ENCODE results near the gene MTFP1.

The MTFP1 gene

DNA sequence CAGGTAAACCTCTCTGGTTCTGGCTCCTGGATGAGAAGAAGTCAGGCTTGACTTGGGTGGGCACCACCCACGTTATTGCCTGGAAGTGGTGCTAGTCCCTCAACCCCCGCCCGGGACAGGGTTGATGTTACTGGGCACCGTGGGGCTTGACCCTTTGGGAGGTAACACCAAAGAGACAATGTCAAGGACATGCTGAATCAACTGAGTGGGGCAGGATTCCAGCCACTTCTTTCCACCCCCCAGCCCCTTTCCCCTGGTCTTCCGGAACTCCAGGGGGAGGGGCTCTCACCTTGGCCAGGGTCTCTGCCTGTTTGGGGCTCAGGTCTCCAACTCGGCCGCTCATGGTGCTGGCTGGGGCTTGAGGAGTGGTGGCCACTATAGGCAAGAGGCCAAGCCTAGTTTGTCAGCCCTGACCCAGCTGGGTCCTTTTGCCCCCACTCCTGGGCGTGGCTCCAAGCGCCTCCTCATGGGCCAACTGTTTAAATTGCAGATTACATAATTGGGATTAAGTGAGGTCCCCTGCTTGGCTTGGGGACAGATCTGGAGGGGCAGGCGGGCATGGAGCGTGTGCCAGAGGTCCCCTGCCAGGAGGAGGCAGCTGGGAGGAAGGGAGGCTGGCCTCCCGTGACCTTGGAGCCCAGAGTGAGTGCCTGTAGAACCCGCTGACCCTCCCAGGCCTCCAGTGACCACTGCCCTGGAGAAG, 46.2 kb downstream of the MTFP1 start, which contains the start of gene SEC14L3:
TSS of gene SEC14L3 (minus strand) at position 402 of the 703 bp plus-strand sequence. CDS start at position 343, 59 bp downstream.
- no peak for TF ChIP-seq EZH2phosphoT487 (conservative IDR thresholded peaks at IDR 0.05; ENCODE audit: low read length)
- TF ChIP-seq, protein P1, sequence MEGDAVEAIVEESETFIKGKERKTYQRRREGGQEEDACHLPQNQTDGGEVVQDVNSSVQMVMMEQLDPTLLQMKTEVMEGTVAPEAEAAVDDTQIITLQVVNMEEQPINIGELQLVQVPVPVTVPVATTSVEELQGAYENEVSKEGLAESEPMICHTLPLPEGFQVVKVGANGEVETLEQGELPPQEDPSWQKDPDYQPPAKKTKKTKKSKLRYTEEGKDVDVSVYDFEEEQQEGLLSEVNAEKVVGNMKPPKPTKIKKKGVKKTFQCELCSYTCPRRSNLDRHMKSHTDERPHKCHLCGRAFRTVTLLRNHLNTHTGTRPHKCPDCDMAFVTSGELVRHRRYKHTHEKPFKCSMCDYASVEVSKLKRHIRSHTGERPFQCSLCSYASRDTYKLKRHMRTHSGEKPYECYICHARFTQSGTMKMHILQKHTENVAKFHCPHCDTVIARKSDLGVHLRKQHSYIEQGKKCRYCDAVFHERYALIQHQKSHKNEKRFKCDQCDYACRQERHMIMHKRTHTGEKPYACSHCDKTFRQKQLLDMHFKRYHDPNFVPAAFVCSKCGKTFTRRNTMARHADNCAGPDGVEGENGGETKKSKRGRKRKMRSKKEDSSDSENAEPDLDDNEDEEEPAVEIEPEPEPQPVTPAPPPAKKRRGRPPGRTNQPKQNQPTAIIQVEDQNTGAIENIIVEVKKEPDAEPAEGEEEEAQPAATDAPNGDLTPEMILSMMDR (IDR thresholded peaks at IDR 0.05; ENCODE audit: insufficient read depth, low read length, poor library complexity, severe bottlenecking): no peak
- Histone ChIP-seq H3K36me3 (ENCODE audit: low read length) (no peaks in the 10 kb centered on the region), H2AFZ (ENCODE audit: low read depth, low read length, severe bottlenecking) (no peak within 1 kb of the TSS), H3K79me2 (ENCODE audit: insufficient read depth, low read length) (no peaks in the 10 kb centered on the region), H3K4me2 (ENCODE audit: low read depth, low read length, poor library complexity, severe bottlenecking) (no peak within 1 kb of the TSS), H3K27me3 (ENCODE audit: low read length) (no peaks in the 10 kb centered on the region), H3K9ac (ENCODE audit: low read length) (no peak within 1 kb of the TSS), H4K20me1 (ENCODE audit: low read depth, low read length) (no peaks in the 10 kb centered on the region), H3K9me2 (replicated peaks; ENCODE audit: insufficient read depth, low read length) (no peaks in the 10 kb centered on the region), H3K27ac (ENCODE audit: low read depth, low read length) (no peak within 1 kb of the TSS), H3K4me3 (ENCODE audit: insufficient read depth, low read length, poor library complexity, severe bottlenecking) (no peak within 1 kb of the TSS), H3F3A (ENCODE audit: insufficient read depth) (no peaks in the 10 kb centered on the region), H3K9me3 (ENCODE audit: insufficient read depth, low read length) (no peaks in the 10 kb centered on the region)

DNA sequence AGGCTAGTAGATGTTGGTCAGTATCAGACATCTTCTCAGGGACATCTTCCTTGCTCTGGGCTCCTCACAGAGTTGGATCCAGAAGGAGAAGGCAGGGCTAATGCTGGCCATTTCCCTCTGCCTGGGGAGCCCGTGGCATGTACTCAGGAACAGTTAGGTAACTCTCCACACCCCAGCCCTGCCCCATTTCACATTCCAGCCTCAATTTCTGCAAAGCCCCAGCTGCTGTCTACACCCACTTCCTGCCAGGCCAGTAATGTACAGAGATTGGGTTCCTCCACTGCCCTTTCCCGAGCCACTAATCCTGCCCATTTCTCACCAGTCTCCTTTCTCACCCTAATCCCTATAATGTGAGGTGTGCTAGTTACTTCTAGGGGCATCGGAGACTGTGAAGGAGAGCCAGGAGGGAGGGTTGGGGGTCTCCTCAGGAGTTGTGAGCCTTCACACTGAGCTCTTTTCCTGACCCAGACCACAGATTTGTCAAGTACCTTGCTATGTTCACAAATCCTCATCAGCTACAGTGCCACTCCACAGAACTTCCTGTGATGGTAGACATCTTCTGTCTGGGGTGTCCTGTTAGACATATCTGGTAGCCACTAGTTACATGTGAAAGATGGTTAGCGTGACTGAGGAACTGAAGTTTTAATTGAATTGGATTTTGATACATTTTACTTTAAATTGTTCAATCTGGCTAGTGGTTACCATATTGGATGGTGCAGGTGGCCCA, 47.6 kb downstream of the MTFP1 start:
- H2AFZ ChIP-seq (ENCODE audit: low read depth, low read length, severe bottlenecking): no peak overlapping the region
- no peaks in the 10 kb centered on the region for H3F3A ChIP-seq (ENCODE audit: insufficient read depth)
- TF ChIP-seq, protein P1 (IDR thresholded peaks at IDR 0.05; ENCODE audit: insufficient read depth, low read length, poor library complexity, severe bottlenecking): no peak
- TF ChIP-seq EZH2phosphoT487 (conservative IDR thresholded peaks at IDR 0.05; ENCODE audit: low read length): no peak
- no peaks in the 10 kb centered on the region for H3K79me2 ChIP-seq (ENCODE audit: insufficient read depth, low read length)
- H3K27me3 ChIP-seq (ENCODE audit: low read length): no peaks in the 10 kb centered on the region
- H3K27ac ChIP-seq (ENCODE audit: low read depth, low read length): no peak overlapping the region
- H3K9me3 ChIP-seq (ENCODE audit: insufficient read depth, low read length): no peaks in the 10 kb centered on the region
- H3K9ac ChIP-seq (ENCODE audit: low read length): no peak overlapping the region
- H3K4me2 ChIP-seq (ENCODE audit: low read depth, low read length, poor library complexity, severe bottlenecking): no peak overlapping the region
- no peaks in the 10 kb centered on the region for H4K20me1 ChIP-seq (ENCODE audit: low read depth, low read length)
- H3K4me3 ChIP-seq (ENCODE audit: insufficient read depth, low read length, poor library complexity, severe bottlenecking): no peak overlapping the region
- no peaks in the 10 kb centered on the region for H3K36me3 ChIP-seq (ENCODE audit: low read length)
- no peaks in the 10 kb centered on the region for H3K9me2 ChIP-seq (replicated peaks; ENCODE audit: insufficient read depth, low read length)

DNA sequence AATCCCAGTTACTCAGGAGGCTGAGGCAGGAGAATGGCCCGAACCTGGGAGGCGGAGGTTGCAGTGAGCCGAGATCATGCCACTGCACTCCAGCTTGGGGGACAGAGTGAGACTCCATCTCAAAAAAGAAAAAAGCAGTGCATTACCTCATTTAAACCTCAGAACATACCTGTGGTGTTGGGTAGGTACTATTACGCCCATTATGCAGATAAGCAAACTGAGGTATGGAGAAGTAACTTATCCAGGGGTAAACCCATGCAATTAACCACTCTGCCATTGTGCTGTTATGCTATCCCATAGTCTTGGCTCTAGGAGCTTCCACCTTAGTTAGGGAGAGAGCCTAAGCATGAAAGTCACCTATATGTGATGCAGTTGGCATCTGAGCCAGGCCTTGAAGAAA, 48.6 kb downstream of the MTFP1 start:
- no peaks in the 10 kb centered on the region for H3F3A ChIP-seq (ENCODE audit: insufficient read depth)
- H3K9me2 ChIP-seq (replicated peaks; ENCODE audit: insufficient read depth, low read length): no peaks in the 10 kb centered on the region
- no peaks in the 10 kb centered on the region for H3K27me3 ChIP-seq (ENCODE audit: low read length)
- no peak overlapping the region for H3K9ac ChIP-seq (ENCODE audit: low read length)
- no peak for TF ChIP-seq EZH2phosphoT487 (conservative IDR thresholded peaks at IDR 0.05; ENCODE audit: low read length)
- TF ChIP-seq, protein P1 (IDR thresholded peaks at IDR 0.05; ENCODE audit: insufficient read depth, low read length, poor library complexity, severe bottlenecking): no peak
- no peak overlapping the region for H3K4me2 ChIP-seq (ENCODE audit: low read depth, low read length, poor library complexity, severe bottlenecking)
- no peak overlapping the region for H3K27ac ChIP-seq (ENCODE audit: low read depth, low read length)
- H2AFZ ChIP-seq (ENCODE audit: low read depth, low read length, severe bottlenecking): no peak overlapping the region
- H3K4me3 ChIP-seq (ENCODE audit: insufficient read depth, low read length, poor library complexity, severe bottlenecking): no peak overlapping the region
- H3K36me3 ChIP-seq (ENCODE audit: low read length): no peaks in the 10 kb centered on the region
- no peaks in the 10 kb centered on the region for H3K9me3 ChIP-seq (ENCODE audit: insufficient read depth, low read length)
- H4K20me1 ChIP-seq (ENCODE audit: low read depth, low read length): no peaks in the 10 kb centered on the region
- no peaks in the 10 kb centered on the region for H3K79me2 ChIP-seq (ENCODE audit: insufficient read depth, low read length)
